HG02840 (cell line): ENCODE data around the gene NEU3.
"Not testable (repeated sequence)": the region's sequence is repeated elsewhere in the genome, so short reads cannot be mapped to it uniquely, and the experiment has no call there.

ENCODE experiments used
- ATAC-seq: cut with Tn5 transposase; IDR thresholded peaks from one replicate; pipeline ENCODE4 v1.9.1; 2021; ENCODE audit warnings: mild to moderate bottlenecking, moderate library complexity, moderate number of reproducible peaks; ENCODE audit not compliant: unreplicated experiment, low FRiP score

Gene NEU3

DNA sequence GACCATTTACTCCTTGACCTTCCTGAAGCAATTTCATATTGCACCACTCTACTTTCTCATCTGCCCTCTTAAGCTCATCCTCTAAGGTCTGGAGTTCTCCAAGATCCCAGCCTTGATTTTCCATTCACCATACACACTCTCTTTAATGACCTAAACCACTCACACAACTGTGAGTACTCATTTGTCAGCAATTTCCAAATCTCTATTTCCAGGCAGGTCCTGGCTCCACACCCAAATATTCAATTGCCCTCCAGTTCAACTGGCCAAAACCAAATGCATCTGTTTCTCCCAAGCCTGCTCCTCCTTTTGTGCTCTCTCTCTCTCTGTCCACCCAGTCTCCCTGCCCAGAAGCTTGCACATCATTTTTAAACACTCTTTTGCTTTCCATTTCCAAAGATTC lies 39.6 kb downstream of the NEU3 start:
- ATAC-seq, result no peak

- ATAC-seq, result no peak
Measured at GRCh38 chr11:75028724-75029123, 40.0 kb downstream of the NEU3 start.

GRCh38 chr11:75029836-75030631 lies 41.3 kb downstream of the NEU3 start:
- no peak for ATAC-seq

- ATAC-seq, result no peak
Measured at GRCh38 chr11:75031224-75031753, 42.6 kb downstream of the NEU3 start.

- ATAC-seq, result no peak
Measured at GRCh38 chr11:75031771-75032549, 43.2 kb downstream of the NEU3 start.

- ATAC-seq, result no peak
Measured at GRCh38 chr11:75032550-75032935, 43.8 kb downstream of the NEU3 start.

DNA sequence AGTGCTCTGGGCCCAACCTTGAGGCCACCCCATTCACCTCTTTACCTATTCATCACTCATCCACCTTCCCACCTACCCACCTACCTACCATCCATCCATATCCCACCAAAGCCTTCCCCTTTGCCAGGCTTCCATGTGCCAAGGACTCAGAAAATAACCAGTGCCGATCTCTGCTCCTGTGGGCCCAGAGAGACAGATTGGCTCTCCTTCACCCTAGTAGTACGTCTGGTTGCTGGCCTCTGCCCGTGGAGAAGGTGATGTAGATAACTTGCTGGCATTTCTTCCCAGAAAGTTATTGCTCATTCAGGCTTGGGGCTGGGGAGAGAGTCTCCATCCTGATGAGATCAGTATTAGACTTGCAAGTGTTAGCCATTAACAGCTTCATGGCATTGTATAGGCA lies 45.2 kb downstream of the NEU3 start:
- ATAC-seq, result no peak

- no peak for ATAC-seq
Measured at GRCh38 chr11:75035256-75035655, 46.5 kb downstream of the NEU3 start.

DNA sequence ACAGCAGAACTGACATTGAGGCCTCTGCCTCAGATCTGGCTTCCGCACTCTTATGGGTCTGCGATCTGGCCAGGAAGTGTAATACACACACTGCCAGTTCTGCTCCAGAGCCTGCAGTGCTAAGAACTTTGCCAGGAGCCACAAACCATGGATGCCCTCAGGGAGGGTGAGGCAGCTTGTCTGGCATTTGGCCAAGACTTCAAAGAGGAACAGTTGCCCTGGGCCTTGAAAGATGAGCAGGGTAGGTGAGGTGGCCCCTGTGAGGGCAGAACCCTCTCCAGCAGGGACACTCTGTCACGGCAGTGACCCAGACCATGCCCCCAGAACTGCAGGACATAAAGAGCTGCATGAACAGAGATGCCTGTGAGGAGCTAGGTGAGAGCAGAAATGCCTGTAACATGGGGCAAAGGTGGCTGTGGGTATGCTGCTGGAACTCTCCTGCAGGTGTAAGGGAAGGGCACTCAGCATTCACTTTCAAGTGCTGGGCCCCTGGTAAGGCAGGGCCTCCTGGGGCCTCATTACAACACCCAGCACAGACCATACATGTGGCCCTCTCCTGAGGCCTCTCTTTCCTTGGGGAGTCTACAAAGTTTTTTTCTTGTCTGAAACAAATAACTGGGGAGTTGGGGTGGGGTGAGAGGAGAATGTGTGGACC lies 47.3 kb downstream of the NEU3 start:
- no peak for ATAC-seq

DNA sequence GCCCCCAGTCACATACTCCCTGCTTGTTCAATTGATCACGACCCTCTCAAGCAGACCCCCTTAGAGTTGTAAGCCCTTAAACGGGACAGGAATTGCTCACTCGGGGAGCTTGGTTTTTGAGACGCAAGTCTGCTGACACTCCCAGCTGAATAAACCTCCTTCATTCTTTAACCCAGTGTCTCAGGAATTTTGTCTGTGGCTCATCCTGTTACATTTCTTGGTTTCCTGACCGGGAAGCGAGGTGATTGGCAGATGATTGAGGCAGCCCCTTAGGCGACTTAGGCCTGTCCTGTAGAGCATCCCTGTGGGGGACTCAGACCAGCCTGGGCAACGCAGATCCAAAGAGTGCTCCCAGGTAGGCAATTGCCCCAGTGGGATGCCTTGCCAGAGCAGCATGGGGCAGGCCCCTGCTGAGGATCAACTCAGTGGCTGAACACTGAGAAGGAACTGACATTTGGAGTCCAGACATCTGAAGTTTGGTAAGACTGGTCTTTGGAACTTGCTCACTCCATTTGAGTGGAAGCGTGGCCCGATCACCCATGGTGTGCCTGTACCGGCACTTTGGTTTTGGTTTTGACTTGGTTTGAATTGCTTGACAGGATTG lies 51.5 kb downstream of the NEU3 start:
- no peak for ATAC-seq

GRCh38 chr11:75041263-75041662 lies 52.5 kb downstream of the NEU3 start:
- ATAC-seq, result no peak

GRCh38 chr11:75041821-75042220 lies 53.1 kb downstream of the NEU3 start:
- not testable (repeated sequence) for ATAC-seq

DNA sequence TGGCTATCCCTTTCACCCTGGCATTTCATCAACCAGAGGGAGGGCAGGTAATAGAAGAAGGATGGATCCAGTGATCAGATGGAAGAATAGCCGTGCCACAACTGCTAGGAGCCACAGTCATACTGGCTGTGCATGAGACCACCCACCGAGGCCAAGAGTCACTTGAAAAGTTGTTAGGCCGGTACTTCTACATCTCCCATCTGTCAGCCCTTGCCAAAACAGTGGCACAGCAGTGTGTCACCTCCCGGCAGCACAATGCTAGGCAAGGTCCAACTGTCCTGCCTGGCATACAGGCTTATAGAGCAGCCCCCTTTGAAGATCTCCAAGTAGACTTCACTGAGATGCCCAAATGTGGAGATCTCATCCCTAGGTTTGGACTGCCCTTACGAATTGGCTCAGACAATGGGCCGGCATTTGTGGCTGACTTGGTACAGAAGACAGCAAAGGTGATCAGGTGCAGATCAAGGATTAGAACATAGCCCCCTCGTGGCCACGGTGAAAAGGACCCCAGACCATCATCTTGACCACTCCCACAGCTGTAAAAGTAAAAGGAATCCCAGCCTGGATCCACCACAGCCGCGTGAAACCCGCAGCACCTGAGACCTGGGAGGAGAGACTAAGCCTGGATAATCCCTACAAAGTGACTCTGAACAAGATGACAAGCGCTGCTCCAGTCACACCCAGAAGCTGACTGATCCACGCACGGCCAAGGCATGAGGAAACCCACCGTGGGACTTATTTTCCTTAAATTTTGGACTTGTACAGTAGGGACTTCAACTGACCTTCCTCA lies 55.8 kb downstream of the NEU3 start:
- ATAC-seq, result not testable (repeated sequence)

GRCh38 chr11:75046668-75047067 lies 57.9 kb downstream of the NEU3 start:
- not testable (repeated sequence) for ATAC-seq

- ATAC-seq, result no peak
Measured at GRCh38 chr11:75047191-75047590, 58.5 kb downstream of the NEU3 start.

DNA sequence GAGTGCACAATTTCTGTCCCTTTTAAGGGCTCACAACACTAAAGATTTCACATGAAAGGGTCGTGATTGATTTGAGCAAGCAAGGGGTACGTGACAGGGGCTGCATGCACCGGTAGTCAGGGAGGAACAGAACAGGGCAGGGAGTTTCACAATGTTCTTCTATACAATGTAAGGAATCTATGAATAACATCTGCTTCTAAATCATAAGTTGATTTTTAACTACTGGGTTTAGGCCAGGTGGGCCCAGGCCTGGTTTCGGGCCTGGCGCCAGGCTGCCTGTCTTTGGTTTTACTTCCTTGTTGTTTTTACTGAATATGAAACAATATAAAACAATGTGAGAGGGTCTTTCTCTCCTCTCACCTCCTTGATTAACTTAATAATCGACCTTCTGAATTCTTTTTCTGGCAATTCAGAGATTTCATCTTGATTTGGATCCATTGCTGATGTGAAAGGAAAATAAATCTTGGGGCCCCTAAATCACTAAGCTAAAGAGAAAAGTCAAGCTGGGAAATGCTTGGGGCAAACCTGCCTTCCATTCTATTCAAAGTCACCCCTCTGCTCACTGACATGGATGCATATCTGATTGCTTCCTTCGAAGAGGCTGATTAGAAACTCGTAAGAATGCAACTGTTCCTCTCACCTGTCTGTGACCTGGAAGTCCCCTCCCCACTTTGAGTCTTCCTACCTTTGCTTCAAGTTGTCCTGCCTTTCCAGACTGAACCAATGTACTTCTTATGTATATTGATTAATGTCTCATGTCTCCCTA lies 61.0 kb downstream of the NEU3 start:
- ATAC-seq, result not testable (repeated sequence)

GRCh38 chr11:75050516-75050915 lies 61.8 kb downstream of the NEU3 start:
- no peak for ATAC-seq

GRCh38 chr11:75051043-75051442 lies 62.3 kb downstream of the NEU3 start:
- ATAC-seq, result no peak

- ATAC-seq, result no peak
Measured at GRCh38 chr11:75052457-75052856, 63.7 kb downstream of the NEU3 start.
